T-cell (primary cell): Measurements from ENCODE around the gene PVR. TPM values are rescaled to one million over a fixed set of nuclear protein-coding genes. Genes with fewer than 3 reads are reported as not detected.

Experiments used
- ATAC-seq, 4 experiments: fragments of 200-7000 bp in 3 of 4; fragments of 150-1000 bp in 1 of 4; cut with Tn5 transposase; replicated peaks in 1 of 4; 1 replicate in 3 of 4; 2 replicates in 1 of 4; pipeline ENCODE4 v1.10.0; 2021; ENCODE audit warnings: moderate library complexity in 3 of 4, mild to moderate bottlenecking in 2 of 4, moderate number of reproducible peaks in 1 of 4
- CTCF ChIA-PET, 2 donors: fragments of 300-600 bp; sonication (Branson Sonifier 250); formaldehyde crosslinking; loops; one replicate each; lab custom pipeline; 2022; ENCODE audit warnings: antibody characterized with exemption in 2 of 2; lab: Charles Lee
- POLR2A ChIA-PET, 2 donors: fragments of 300-600 bp; sonication (Branson Sonifier 250); formaldehyde crosslinking; loops; one replicate each; lab custom pipeline; 2022; ENCODE audit warnings: antibody characterized with exemption in 2 of 2; lab: Charles Lee
- DNase-seq, 35 experiments: peaks; one replicate each; pipeline versions ENCODE4 v3.0.0 to v3.0.0-alpha.2; 2013 to 2023
- H3K27ac ChIP-seq: one replicate; pipeline ENCODE4 v1.5.1; 2013; ENCODE audit warnings: low read length
- H3K27me3 ChIP-seq, 2 experiments: replicated peaks in 1 of 2; 1 replicate in 1 of 2; 2 replicates in 1 of 2; pipeline versions ENCODE4 v1.6.1 to v1.7.0; 2013; ENCODE audit warnings: low read length in 1 of 2, mixed read lengths in 1 of 2; ENCODE audit not compliant: control insufficient read depth in 2 of 2, insufficient read depth in 2 of 2; ENCODE audit errors: extremely low read depth in 1 of 2
- H3K36me3 ChIP-seq, 2 donors: 1 replicate in 1 of 2; 2 replicates in 1 of 2; pipeline versions ENCODE4 v1.6.1 to v1.7.0; 2013; ENCODE audit warnings: low read length in 1 of 2; ENCODE audit not compliant: control insufficient read depth in 2 of 2, insufficient read depth in 1 of 2; ENCODE audit errors: extremely low read depth in 1 of 2
- H3K4me1 ChIP-seq, 2 experiments: 1 replicate in 1 of 2; 2 replicates in 1 of 2; pipeline versions ENCODE4 v1.6.1 to v1.7.0; 2013; ENCODE audit warnings: low read length in 2 of 2, mixed read lengths in 1 of 2; ENCODE audit not compliant: insufficient read depth in 2 of 2, control insufficient read depth in 1 of 2; ENCODE audit errors: extremely low read depth in 1 of 2
- H3K4me3 ChIP-seq, 2 donors: 1 replicate in 1 of 2; 2 replicates in 1 of 2; pipeline versions ENCODE4 v1.5.1 to v1.7.0; 2013; ENCODE audit warnings: mild to moderate bottlenecking in 2 of 2, low read length in 1 of 2, moderate library complexity in 1 of 2; ENCODE audit not compliant: control insufficient read depth in 1 of 2; ENCODE audit errors: extremely low read depth in 1 of 2
- H3K9me3 ChIP-seq: 2 replicates; pipeline ENCODE4 v1.7.0; 2013
- H3K27ac Mint-ChIP-seq, 2 donors: one replicate each; pipeline ENCODE4 v1.8.0; 2020 to 2021; ENCODE audit warnings: mild to moderate bottlenecking in 2 of 2, mixed read lengths in 2 of 2
- H3K27me3 Mint-ChIP-seq, 2 donors: one replicate each; pipeline ENCODE4 v1.8.0; 2021 to 2022; ENCODE audit warnings: mixed read lengths in 2 of 2
- H3K36me3 Mint-ChIP-seq: one replicate; pipeline ENCODE4 v1.8.0; 2021; ENCODE audit warnings: mixed read lengths
- H3K4me1 Mint-ChIP-seq, 3 donors: one replicate each; pipeline ENCODE4 v1.8.0; 2020 to 2022; ENCODE audit warnings: mixed read lengths in 3 of 3, mild to moderate bottlenecking in 1 of 3
- H3K4me3 Mint-ChIP-seq, 3 donors: one replicate each; pipeline ENCODE4 v1.8.0; 2020 to 2022; ENCODE audit warnings: mild to moderate bottlenecking in 3 of 3, mixed read lengths in 3 of 3, moderate library complexity in 3 of 3
- H3K9me3 Mint-ChIP-seq, 3 donors: one replicate each; pipeline ENCODE4 v1.8.0; 2020 to 2022; ENCODE audit warnings: mixed read lengths in 3 of 3
- WGBS: methylation state at CpG from one replicate; pipeline ENCODE4 v1.1.5; 2013; ENCODE audit warnings: missing lambda C conversion rate; ENCODE audit not compliant: insufficient coverage; 5-methylcytosine and 5-hydroxymethylcytosine counted together
- total RNA-seq, 35 experiments: library from RNA in 6 of 35; stranded (reverse) in 6 of 35; fragments of 120-200 nt in 1 of 35; gene quantifications; one replicate each; pipeline versions ENCODE4 v1.2.1 to v1.2.4 and lab custom pipeline; 2013 to 2026

PVR gene
- total RNA-seq, 5 donors from 2014 or later (not counting 1 experiment from before 2014, with no cell fraction given), result 1.2 to 3.4 (median 2.8) TPM

GRCh38 chr19:44602081-44602480 is 41.6 kb upstream of the PVR start:
- peaks cover 10 to 14% of the 10 kb centered on the region in 2 donors for H3K27me3 Mint-ChIP-seq
- WGBS, result 85% methylated on average over 6 of the region's 6 CpGs
- no peak for ATAC-seq
- H3K4me1 Mint-ChIP-seq, result peaks cover 3 to 6% (median 5%) of the 10 kb centered on the region in 3 donors
- H3K9me3 ChIP-seq, result no peaks in the 10 kb centered on the region
- no peak for DNase-seq
- peaks cover 0 to 13% (median 10%) of the 10 kb centered on the region in 3 donors for H3K9me3 Mint-ChIP-seq
- H3K27me3 ChIP-seq, result peaks cover 0 to 2% of the 10 kb centered on the region in 2 experiments
- H3K36me3 ChIP-seq, result no peaks in the 10 kb centered on the region
- no peak overlapping the region for H3K27ac ChIP-seq
- no peak overlapping the region for H3K4me3 Mint-ChIP-seq
- peaks cover 0 to 4% of the 10 kb centered on the region in 2 experiments for H3K4me1 ChIP-seq
- H3K36me3 Mint-ChIP-seq, result no peaks in the 10 kb centered on the region
- H3K27ac Mint-ChIP-seq, result no peak overlapping the region
- ChIA-PET CTCF (no interaction called here), POLR2A (no interaction called here)
- no peak overlapping the region for H3K4me3 ChIP-seq

- H3K4me3 Mint-ChIP-seq, result no peak overlapping the region
- ChIA-PET CTCF (no interaction called here), POLR2A (no interaction called here)
- H3K9me3 ChIP-seq, result no peaks in the 10 kb centered on the region
- H3K27ac ChIP-seq, result no peak overlapping the region
- no peaks in the 10 kb centered on the region for H3K36me3 ChIP-seq
- H3K27me3 ChIP-seq, result peaks cover 0 to 2% of the 10 kb centered on the region in 2 experiments
- peaks cover 11 to 17% (median 15%) of the 10 kb centered on the region in 3 donors for H3K4me1 Mint-ChIP-seq
- no peak overlapping the region for H3K27ac Mint-ChIP-seq
- no peak for ATAC-seq
- H3K36me3 Mint-ChIP-seq, result no peaks in the 10 kb centered on the region
- no peak for DNase-seq
- no peak overlapping the region for H3K4me3 ChIP-seq
- peaks cover 7 to 9% of the 10 kb centered on the region in 2 donors for H3K27me3 Mint-ChIP-seq
- 82% methylated on average over 3 of the region's 8 CpGs for WGBS
- peaks cover 0 to 10% (median 5%) of the 10 kb centered on the region in 3 donors for H3K9me3 Mint-ChIP-seq
- H3K4me1 ChIP-seq, result peaks cover 2 to 4% of the 10 kb centered on the region in 2 experiments
Measured at GRCh38 chr19:44603201-44603945, 40.3 kb upstream of the PVR start.

GRCh38 chr19:44604241-44604640 is 39.5 kb upstream of the PVR start:
- WGBS, result 80% methylated on average over 2 of the region's 6 CpGs
- H3K9me3 Mint-ChIP-seq, result peaks cover 0 to 9% (median 0%) of the 10 kb centered on the region in 3 donors
- Histone ChIP-seq H3K4me1 (peaks cover 2 to 4% of the 10 kb centered on the region in 2 experiments), H3K36me3 (no peaks in the 10 kb centered on the region), H3K27ac (no peak overlapping the region), H3K4me3 (no peak overlapping the region), H3K9me3 (no peaks in the 10 kb centered on the region), H3K27me3 (no peaks in the 10 kb centered on the region)
- H3K4me3 Mint-ChIP-seq, result no peak overlapping the region
- ChIA-PET POLR2A (no interaction called here), CTCF (no interaction called here)
- H3K27me3 Mint-ChIP-seq, result peaks cover 5 to 6% of the 10 kb centered on the region in 2 donors
- H3K27ac Mint-ChIP-seq, result no peak overlapping the region
- DNase-seq (no peak), ATAC-seq (no peak)
- no peaks in the 10 kb centered on the region for H3K36me3 Mint-ChIP-seq
- H3K4me1 Mint-ChIP-seq, result peaks cover 11 to 17% (median 15%) of the 10 kb centered on the region in 3 donors

GRCh38 chr19:44605547-44605946 is 38.2 kb upstream of the PVR start:
- WGBS, result no CpG with 5 or more reads among the region's 1 CpG
- POLR2A ChIA-PET, result no interaction called here
- H3K4me3 ChIP-seq, result no peak overlapping the region
- peaks cover 2 to 4% of the 10 kb centered on the region in 2 experiments for H3K4me1 ChIP-seq
- ATAC-seq (no peak), DNase-seq (no peak)
- no peak overlapping the region for H3K27ac ChIP-seq
- no peak overlapping the region for H3K27ac Mint-ChIP-seq
- no peaks in the 10 kb centered on the region for H3K36me3 Mint-ChIP-seq
- no peak overlapping the region for H3K4me3 Mint-ChIP-seq
- no peaks in the 10 kb centered on the region for H3K36me3 ChIP-seq
- CTCF ChIA-PET, result no interaction called here
- H3K27me3 ChIP-seq, result no peaks in the 10 kb centered on the region
- peaks cover 0 to 4% of the 10 kb centered on the region in 2 donors for H3K27me3 Mint-ChIP-seq
- peaks cover 0 to 4% (median 0%) of the 10 kb centered on the region in 3 donors for H3K9me3 Mint-ChIP-seq
- H3K4me1 Mint-ChIP-seq, result peaks cover 11 to 17% (median 15%) of the 10 kb centered on the region in 3 donors
- H3K9me3 ChIP-seq, result no peaks in the 10 kb centered on the region

- H3K4me1 Mint-ChIP-seq, result peaks cover 11 to 17% (median 15%) of the 10 kb centered on the region in 3 donors
- ATAC-seq, result peak; percentile 52 to 73 (median 58)
- H3K27ac Mint-ChIP-seq, result peak overlapping the region; percentile 55 to 61
- CTCF ChIA-PET, result no interaction called here
- Histone ChIP-seq H3K27ac (no peak overlapping the region), H3K9me3 (no peaks in the 10 kb centered on the region), H3K27me3 (peaks cover 0 to 3% of the 10 kb centered on the region in 2 experiments), H3K4me1 (peaks cover 2 to 4% of the 10 kb centered on the region in 2 experiments), H3K4me3 (no peak overlapping the region), H3K36me3 (no peaks in the 10 kb centered on the region)
- POLR2A ChIA-PET, result no interaction called here
- peak overlapping the region in 1 of 3 donors; percentile 58 for H3K4me3 Mint-ChIP-seq
- H3K9me3 Mint-ChIP-seq, result peaks cover 0 to 4% (median 0%) of the 10 kb centered on the region in 3 donors
- no peaks in the 10 kb centered on the region for H3K36me3 Mint-ChIP-seq
- peaks cover 0 to 3% of the 10 kb centered on the region in 2 donors for H3K27me3 Mint-ChIP-seq
- 12% methylated on average over 2 of the region's 2 CpGs for WGBS
- peak in 1 of 35 experiments; percentile 5 for DNase-seq
Measured at GRCh38 chr19:44607049-44607448, 36.7 kb upstream of the PVR start.

GRCh38 chr19:44607917-44608316 is 35.8 kb upstream of the PVR start:
- WGBS, result 83% methylated on average over 2 of the region's 3 CpGs
- peaks cover 0 to 4% (median 0%) of the 10 kb centered on the region in 3 donors for H3K9me3 Mint-ChIP-seq
- H3K27me3 Mint-ChIP-seq, result peaks cover 0 to 5% of the 10 kb centered on the region in 2 donors
- Histone ChIP-seq H3K4me3 (no peak overlapping the region), H3K27ac (no peak overlapping the region), H3K4me1 (peaks cover 2 to 4% of the 10 kb centered on the region in 2 experiments), H3K27me3 (peaks cover 0 to 3% of the 10 kb centered on the region in 2 experiments), H3K36me3 (no peaks in the 10 kb centered on the region), H3K9me3 (no peaks in the 10 kb centered on the region)
- peak overlapping the region in 1 of 2 donors; percentile 57 for H3K27ac Mint-ChIP-seq
- ChIA-PET POLR2A (no interaction called here), CTCF (no interaction called here)
- peak overlapping the region in 1 of 3 donors; percentile 31 for H3K4me3 Mint-ChIP-seq
- DNase-seq, result no peak
- H3K4me1 Mint-ChIP-seq, result peaks cover 11 to 17% (median 15%) of the 10 kb centered on the region in 3 donors
- ATAC-seq, result no peak
- no peaks in the 10 kb centered on the region for H3K36me3 Mint-ChIP-seq
